GOT3 (cell line): ENCODE data around the gene ASNSD1.
"Not testable (repeated sequence)": the region's sequence is repeated elsewhere in the genome, so short reads cannot be mapped to it uniquely, and the experiment has no call there.

Source experiments
- DNase-seq: peaks from one replicate; lab custom pipeline; 2025; ENCODE audit warnings: mixed read lengths; lab: John Stamatoyannopoulos, UW

ASNSD1 gene

DNA sequence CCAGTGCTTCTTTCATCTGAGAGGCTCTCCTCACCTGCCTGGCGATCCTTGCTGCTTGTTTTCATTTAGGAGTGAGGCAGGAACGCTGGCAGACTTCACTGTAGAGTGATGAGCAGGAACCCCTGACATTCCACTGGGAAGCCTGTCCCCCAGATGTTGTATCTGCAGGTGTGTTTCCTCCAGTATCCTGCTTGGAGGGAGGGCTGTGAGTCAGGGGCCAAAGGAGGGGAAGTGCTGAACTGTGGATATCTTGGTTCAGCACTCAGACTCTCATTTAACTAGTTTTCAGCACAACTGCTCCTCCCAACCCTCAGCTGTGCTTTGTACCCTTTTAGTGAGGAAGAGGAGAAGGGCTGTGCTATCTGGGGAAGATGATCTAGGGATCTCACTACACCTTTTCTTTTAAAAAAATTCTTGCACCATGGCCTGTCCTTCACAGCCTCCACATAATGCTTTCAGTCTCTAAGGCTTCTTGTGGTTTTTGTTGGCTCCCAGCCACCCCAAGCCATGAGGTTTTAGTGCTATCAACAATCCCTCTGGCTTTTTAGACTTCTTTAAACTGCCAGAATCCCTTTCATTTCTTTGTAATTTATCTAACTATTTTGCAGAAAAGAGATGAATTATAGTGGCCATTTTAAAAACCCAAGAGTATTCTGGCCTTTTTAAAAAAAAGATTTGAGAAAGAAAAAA lies 24.4 kb downstream of the ASNSD1 start:
- no peak for DNase-seq

DNA sequence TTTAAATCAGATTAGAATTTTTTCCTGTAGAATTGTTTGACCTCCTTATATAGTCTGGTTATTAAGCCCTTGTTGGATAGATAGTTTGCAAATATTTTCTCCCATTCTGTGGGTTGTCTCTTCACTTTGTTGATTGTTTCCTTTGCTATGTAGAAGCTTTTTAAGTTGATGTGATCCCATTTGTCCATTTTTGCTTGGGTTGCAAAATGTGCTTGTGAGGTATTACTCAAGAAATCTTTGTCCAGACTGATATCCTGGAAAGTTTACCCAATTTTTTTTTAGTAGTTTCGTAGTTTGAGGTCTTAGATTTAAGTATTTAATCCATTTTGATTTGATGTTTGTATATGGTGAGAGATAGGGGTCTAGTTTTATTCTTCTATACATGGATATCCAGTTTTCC lies 26.5 kb downstream of the ASNSD1 start:
- DNase-seq: not testable (repeated sequence)

DNA sequence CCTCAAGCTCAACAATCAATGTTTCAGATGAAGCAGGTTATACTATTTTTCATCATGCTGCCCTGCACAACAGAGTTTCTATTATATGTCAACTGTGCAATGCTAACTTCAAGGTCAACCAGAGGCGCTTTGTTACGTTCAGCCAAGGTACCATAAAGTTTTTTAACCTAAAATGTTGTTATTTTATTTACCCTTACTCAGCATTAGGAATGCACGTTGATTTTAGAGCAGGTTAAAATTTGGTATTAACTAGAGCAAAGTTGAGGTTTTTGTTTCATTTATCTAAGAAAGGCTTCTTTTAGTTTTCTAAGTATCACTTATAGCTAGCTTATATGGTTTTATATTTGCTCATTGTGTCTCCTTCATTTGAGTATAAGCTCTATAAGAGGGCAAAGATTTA lies 35.0 kb downstream of the ASNSD1 start:
- DNase-seq: no peak

DNA sequence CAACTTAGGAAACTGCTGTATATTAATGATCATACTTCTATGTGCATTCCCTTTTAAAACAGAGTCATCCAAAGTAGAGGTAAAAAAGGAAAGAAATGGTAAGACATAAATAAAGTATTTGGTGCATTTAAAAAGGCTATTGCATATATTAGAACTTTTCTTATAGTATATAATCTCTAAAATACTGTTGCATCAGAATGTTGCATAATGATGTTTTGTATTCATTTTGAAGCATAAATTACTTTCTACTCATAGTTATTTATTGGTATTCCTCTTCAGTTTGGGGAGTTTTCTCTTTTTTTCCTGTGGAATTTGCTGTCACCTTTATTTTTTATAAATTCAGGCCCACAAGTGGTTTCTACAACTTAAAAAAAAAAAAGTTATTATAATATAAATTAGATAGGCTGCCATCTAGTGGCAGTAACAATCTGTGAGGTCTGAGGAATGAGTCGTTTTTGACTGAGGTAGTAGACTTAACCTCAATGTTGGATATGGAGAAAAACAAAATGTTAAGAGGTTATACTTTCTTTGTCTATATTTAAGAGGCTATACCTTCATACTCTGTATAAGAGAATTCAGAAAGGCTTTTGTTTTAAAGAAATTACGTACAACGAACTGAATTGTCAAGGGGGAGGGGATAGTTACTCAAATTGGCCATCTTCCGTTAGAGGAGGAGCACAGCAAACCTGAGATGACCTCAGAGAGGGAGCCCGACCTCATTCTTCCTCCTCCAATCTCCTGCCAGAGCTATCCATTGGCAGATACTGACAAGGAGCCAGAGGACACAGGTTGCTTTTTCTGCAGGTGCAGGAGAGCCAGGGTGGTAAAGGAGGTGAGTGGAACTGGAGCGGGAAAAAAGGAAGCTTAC lies 37.0 kb downstream of the ASNSD1 start:
- DNase-seq: no peak

DNA sequence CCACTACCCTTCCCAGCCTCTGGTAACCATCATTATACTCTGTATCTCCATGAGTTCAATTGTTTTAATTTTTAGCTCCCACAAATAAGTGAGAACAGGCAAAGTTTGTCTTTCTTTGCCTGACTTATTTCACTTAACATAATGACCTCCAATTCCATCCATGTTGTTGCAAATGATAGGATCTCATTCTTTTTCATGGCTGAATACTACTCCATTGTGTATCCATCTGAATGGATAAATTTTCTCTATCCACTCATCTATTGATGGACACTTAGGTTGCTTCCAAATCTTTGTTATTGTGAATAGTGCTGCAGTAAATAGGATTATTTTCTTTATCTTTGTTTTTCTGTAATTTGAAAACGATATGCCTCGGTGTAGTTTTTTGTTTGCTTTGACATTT lies 39.4 kb downstream of the ASNSD1 start:
- no peak for DNase-seq

DNA sequence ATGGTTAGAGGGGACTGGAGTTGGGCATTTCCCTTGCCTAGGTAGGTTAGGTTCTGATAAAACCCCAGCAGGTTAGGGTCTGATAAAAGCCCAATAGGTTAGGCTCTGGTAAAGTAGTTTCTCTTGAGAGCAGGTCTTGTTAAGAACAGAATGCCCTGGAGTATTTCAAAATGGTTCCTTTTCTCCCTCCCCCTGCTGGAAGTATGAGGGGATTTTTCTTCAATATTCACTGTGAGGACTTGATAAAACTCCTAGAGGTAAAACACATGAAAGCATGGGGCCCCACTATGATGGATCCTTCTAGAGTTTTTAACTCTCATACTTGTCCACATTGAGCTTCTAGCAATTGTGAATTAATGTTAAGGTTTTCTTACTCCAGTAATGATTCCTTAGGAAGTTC lies 40.8 kb downstream of the ASNSD1 start:
- DNase-seq: no peak

DNA sequence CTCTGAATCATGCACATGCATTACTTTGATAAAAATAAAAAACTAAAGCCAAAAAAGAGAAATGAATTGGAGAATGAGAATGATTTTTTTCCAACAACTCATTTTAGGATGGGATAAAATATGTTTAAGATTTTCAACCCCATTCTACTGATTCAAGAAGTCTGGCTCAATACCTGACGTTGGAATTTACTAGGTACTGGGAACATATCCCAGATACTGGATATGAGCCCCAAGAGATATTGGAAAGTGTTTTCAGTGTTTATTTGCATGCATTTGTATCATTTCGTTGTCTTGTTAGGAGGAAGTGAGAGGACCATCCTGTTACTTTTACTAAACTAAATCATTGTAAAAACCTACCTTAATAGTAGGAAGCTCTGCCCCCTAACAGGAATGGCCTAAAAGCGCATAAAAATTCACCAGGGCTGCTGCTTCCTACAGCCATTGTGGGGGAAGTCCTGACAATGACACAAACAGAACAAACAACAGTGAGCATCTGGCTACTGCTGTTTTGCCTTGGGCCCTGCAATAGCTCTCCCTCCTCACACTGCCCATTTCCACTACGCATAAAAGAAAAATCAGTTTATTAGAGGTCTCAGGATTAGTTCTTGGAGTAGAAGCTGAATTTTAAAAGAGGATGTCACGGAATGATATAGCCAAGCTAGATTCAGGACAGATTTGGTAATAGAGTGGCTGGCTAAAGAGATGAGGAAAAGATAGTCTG lies 48.4 kb downstream of the ASNSD1 start:
- DNase-seq: no peak

DNA sequence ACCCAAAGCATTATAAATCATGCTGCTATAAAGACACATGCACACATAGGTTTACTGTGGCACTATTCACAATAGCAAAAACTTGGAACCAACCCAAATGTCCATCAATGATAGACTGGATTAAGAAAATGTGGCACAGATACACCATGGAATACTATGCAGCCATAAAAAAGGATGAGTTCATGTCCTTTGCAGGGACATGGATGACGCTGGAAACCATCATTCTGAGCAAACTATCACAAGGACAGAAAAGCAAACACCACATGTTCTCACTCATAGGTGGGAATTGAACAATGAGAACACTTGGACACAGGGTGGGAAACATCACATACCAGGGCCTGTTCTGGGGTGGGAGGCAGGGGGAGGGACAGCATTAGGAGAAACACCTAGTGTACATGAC lies 56.3 kb downstream of the ASNSD1 start:
- not testable (repeated sequence) for DNase-seq

DNA sequence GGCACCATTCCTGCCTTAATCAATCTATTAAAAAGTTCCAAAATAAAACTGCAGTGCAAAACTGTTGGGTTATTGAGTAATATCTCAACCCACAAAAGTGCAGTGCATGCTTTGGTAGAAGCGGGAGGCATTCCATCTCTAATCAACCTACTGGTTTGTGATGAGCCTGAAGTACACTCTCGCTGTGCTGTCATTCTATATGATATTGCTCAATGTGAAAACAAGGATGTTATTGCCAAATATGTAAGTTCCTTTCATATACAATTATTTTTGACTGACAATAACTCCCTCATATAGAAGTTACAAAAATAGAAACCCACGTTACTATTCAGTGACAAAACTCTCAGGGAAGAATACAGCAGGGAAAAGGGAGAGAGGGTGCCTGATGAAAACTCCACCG lies 58.3 kb downstream of the ASNSD1 start:
- no peak for DNase-seq
